ENCODE measurements around the gene ANO9.

GRCh38 chr11:452916-453527 lies 11.2 kb upstream of the ANO9 start:
- TF ChIP-seq POLR2AphosphoS5 (IDR thresholded peaks at IDR 0.05; ENCODE audit: borderline replicate concordance, low read depth, low read length) (no peak), EZH2 (IDR thresholded peaks at IDR 0.05) (no peak), FOXP2 (optimal IDR thresholded peaks at IDR 0.05; ENCODE audit: control extremely low read depth, extremely low read length, insufficient read depth) (no peak)

Data from SK-N-MC (cell line).